Mucosa of rectum (tissue), 2 donors: ENCODE data around the gene B3GNT8.
"Not testable (repeated sequence)": the region's sequence is repeated elsewhere in the genome, so short reads cannot be mapped to it uniquely, and the experiment has no call there.

ENCODE experiments used
- H3K27ac ChIP-seq, 2 donors: one replicate each; pipeline ENCODE4 v1.7.0; 2013; ENCODE audit warnings: inconsistent platforms in 2 of 2, low read depth in 2 of 2, low read length in 2 of 2
- H3K27me3 ChIP-seq, 2 donors: one replicate each; pipeline ENCODE4 v1.7.0; 2013; ENCODE audit warnings: low read length in 2 of 2; ENCODE audit not compliant: control insufficient read depth in 2 of 2, insufficient read depth in 2 of 2
- H3K36me3 ChIP-seq, 2 donors: one replicate each; pipeline ENCODE4 v1.7.0; 2013; ENCODE audit warnings: low read length in 2 of 2; ENCODE audit not compliant: control insufficient read depth in 2 of 2, insufficient read depth in 2 of 2
- H3K4me1 ChIP-seq, 2 donors: one replicate each; pipeline ENCODE4 v1.7.0; 2013; ENCODE audit warnings: low read length in 2 of 2, mild to moderate bottlenecking in 1 of 2; ENCODE audit not compliant: control insufficient read depth in 2 of 2, insufficient read depth in 2 of 2
- H3K4me3 ChIP-seq, 2 donors: one replicate each; pipeline ENCODE4 v1.7.0; 2013; ENCODE audit warnings: low read length in 2 of 2
- H3K9ac ChIP-seq, 2 donors: one replicate each; pipeline ENCODE4 v1.7.0; 2013; ENCODE audit warnings: low read length in 2 of 2, low read depth in 1 of 2, mild to moderate bottlenecking in 1 of 2
- H3K9me3 ChIP-seq, 2 donors: one replicate each; pipeline ENCODE4 v1.7.0; 2013; ENCODE audit warnings: low read length in 2 of 2; ENCODE audit not compliant: control insufficient read depth in 2 of 2
- donor health status: healthy.
- donor health status: Normal muscosa, but diverticular disease.

Gene B3GNT8, protein sequence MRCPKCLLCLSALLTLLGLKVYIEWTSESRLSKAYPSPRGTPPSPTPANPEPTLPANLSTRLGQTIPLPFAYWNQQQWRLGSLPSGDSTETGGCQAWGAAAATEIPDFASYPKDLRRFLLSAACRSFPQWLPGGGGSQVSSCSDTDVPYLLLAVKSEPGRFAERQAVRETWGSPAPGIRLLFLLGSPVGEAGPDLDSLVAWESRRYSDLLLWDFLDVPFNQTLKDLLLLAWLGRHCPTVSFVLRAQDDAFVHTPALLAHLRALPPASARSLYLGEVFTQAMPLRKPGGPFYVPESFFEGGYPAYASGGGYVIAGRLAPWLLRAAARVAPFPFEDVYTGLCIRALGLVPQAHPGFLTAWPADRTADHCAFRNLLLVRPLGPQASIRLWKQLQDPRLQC

DNA sequence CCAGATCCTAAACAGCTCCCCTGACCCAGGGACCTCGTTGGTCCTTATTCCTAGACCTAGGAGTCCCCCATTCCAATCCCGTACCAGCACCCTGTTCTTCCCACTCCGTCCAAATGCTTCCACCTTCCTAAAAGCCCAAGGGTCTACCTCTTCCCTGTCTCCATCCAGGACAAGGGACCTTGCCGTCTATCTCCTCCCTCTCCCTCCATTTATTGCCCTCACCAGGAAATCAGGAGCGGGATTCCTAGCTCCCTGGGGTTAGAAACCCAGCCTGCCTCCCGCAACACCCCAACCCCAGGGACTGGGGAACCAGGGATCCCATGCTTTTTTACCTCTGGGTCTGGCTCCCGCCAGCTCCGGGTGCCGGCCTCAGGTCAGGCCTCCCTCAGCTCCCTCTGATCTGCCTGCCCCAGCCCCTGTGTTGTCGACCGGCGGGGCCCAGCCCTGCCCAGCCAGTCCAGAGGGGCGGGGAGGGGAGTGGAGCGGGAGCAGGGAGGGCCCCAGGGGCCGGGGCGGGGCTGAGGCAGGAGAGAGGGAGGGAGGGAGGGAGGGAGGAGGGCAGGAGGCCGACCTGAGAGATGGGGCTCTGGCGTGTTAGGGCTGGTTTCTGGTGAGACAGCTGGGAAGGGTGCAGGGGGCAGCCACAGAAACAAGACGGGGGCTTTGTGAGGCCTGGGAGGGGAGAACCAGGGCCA lies at the start of gene B3GNT8:
Gene B3GNT8 (minus strand): TSS at position 423 of the 695 bp plus-strand sequence. CDS start 596 bp downstream, outside the sequence.
- Histone ChIP-seq H3K27ac (peak within 1 kb of the TSS; percentile 90 to 94), H3K9me3 (no peaks in the 10 kb centered on the region), H3K4me1 (peaks cover 40 to 48% of the 10 kb centered on the region in 2 donors), H3K4me3 (peak within 1 kb of the TSS; percentile 90), H3K9ac (peak within 1 kb of the TSS; percentile 93 to 99), H3K27me3 (no peaks in the 10 kb centered on the region), H3K36me3 (peaks cover 33 to 36% of the 10 kb centered on the region in 2 donors)

DNA sequence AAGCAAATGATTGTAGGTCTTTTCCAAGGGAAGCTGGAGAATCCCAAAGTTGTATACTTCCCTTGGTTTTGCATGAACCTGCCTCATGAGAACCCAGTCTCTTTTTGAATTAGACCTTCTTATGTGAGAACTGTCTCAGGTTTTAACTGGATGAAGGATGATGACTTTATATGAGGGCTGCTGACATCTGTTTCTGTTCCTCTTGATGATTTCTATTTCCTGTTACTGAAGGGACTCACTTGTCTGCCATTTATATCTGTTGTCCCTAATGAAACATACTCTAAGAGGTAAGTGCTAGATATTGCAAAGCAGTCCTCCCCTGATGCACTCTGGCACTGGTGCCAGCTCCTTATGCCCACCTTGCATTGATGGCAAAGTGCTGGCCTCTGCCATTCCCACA lies 49.4 kb upstream of the B3GNT8 start:
- peaks cover 0 to 1% of the 10 kb centered on the region in 2 donors for H3K36me3 ChIP-seq
- peaks cover 2 to 12% of the 10 kb centered on the region in 2 donors for H3K27me3 ChIP-seq
- no peak overlapping the region for H3K9ac ChIP-seq
- H3K4me1 ChIP-seq: no peaks in the 10 kb centered on the region
- no peak overlapping the region for H3K27ac ChIP-seq
- H3K4me3 ChIP-seq: no peak overlapping the region
- no peaks in the 10 kb centered on the region for H3K9me3 ChIP-seq

DNA sequence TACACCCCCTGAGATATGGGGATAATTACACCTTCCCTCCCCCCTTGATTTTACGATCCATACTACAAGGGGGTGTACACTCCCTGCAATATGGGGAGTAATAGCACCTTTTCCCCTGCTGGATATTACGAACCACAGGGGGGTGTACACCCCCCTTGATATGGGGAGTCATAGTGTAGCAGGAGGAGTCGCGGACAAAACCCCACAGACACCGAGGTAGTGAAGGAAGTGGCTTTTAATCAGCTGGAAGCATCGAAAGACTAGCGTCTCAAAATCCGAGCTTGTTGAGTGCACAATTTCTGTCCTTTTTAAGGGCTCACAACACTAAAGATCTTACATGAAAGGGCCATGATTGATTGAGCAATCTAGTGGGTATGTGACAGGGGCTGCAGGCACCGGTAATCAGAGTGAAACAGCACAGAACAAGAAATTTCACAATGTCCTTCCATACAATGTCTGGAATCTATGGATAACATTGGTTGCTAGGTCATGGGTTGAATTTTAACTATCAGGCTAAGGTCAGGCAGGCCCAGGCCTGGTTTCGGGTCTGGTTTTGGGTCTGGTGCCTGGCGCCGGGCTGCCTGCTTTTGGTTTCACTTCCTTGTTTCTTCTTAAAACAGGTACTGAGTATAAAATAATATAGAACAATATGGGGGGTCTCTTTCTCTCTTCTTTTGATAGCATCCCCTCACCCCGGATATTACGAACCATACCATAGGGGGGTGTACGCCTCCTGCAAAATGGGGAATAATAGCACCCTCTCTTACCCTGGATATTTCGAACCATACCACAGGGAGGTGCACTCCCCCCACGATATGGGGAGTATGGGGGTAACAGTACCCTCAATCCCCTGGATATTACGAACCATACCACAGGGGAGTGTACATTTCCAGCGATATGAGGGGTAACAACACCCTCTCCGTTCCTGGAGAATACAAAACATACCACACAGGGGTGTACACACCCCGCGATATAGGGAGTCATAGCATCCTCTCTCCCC lies 36.4 kb upstream of the B3GNT8 start:
- H3K27me3 ChIP-seq, H3K4me1 ChIP-seq, H3K9me3 ChIP-seq, H3K36me3 ChIP-seq, H3K9ac ChIP-seq: not testable (repeated sequence)
- H3K27ac ChIP-seq: peak overlapping the region; percentile 20 to 43
- peak overlapping the region in 1 of 2 donors; percentile 3 for H3K4me3 ChIP-seq

DNA sequence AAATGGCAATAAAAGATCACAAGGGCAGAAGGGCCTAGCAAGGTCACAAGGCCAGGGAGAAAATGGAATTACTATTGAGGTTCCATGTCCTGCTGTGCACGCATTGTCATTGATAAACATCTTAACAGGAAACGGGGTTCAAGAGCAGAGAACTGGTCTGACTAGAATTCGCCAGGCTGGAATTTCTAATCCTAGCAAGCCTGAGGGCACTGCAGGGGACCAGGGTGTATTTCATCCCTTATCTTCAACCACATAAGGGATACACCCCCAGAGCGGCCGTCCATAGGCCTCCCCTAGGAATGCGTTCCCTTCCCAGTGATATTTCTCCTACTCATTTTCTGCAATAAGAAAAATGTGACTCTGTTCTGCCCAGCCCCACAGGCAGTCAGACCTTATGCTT lies 35.3 kb upstream of the B3GNT8 start:
- H3K36me3 ChIP-seq: no peaks in the 10 kb centered on the region
- H3K4me3 ChIP-seq: no peak overlapping the region
- peaks cover 0 to 6% of the 10 kb centered on the region in 2 donors for H3K27me3 ChIP-seq
- no peak overlapping the region for H3K9ac ChIP-seq
- no peaks in the 10 kb centered on the region for H3K9me3 ChIP-seq
- H3K4me1 ChIP-seq: no peaks in the 10 kb centered on the region
- no peak overlapping the region for H3K27ac ChIP-seq

GRCh38 chr19:41457241-41457640 lies 30.1 kb upstream of the B3GNT8 start:
- H3K27me3 ChIP-seq: peaks cover 0 to 7% of the 10 kb centered on the region in 2 donors

DNA sequence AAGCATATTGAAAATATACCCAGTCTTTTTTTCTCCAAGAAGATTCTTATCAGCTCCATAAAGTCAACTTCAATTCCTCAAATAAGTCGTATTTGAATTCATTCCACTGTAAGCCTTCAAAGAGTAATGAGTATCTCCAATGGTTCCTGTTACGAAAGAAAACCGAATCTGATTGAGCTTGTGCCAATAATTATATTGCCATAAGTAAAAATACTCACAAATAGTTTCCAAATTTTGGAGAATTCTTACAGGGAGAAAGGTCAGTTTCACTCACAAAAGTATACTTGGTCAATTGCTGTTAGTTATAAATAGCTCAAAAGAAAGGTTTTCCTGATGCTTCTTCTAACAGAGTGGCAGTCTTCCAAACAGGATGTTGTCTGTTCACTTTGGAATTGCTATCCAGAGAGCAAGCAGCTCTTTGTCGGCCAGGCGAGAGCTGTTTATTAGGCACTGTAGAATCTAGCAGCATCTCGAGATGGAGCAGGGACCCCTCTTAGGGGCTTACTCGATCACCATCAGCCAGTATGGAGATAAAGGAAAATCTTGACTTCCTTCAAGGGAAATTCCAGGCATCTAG lies 29.3 kb upstream of the B3GNT8 start:
- peaks cover 0 to 7% of the 10 kb centered on the region in 2 donors for H3K27me3 ChIP-seq
- no peaks in the 10 kb centered on the region for H3K36me3 ChIP-seq
- H3K4me1 ChIP-seq: no peaks in the 10 kb centered on the region
- H3K4me3 ChIP-seq: no peak overlapping the region
- no peaks in the 10 kb centered on the region for H3K9me3 ChIP-seq
- H3K9ac ChIP-seq: no peak overlapping the region
- H3K27ac ChIP-seq: no peak overlapping the region

More at GRCh38 chr19:41457241-41457640, 30.1 kb upstream of the B3GNT8 start:
- Histone ChIP-seq H3K9ac (no peak overlapping the region), H3K4me1 (no peaks in the 10 kb centered on the region), H3K9me3 (no peaks in the 10 kb centered on the region), H3K27ac (no peak overlapping the region), H3K4me3 (no peak overlapping the region), H3K36me3 (no peaks in the 10 kb centered on the region)

GRCh38 chr19:41455936-41456335 lies 28.8 kb upstream of the B3GNT8 start:
- H3K4me3 ChIP-seq: no peak overlapping the region
- no peaks in the 10 kb centered on the region for H3K36me3 ChIP-seq
- H3K27ac ChIP-seq: no peak overlapping the region

GRCh38 chr19:41452584-41453275 lies 25.6 kb upstream of the B3GNT8 start:
- Histone ChIP-seq H3K27ac (no peak overlapping the region), H3K9ac (no peak overlapping the region), H3K36me3 (no peaks in the 10 kb centered on the region), H3K27me3 (peaks cover 0 to 3% of the 10 kb centered on the region in 2 donors), H3K4me3 (no peak overlapping the region), H3K9me3 (no peaks in the 10 kb centered on the region), H3K4me1 (no peaks in the 10 kb centered on the region)

More at GRCh38 chr19:41455936-41456335, 28.8 kb upstream of the B3GNT8 start:
- no peak overlapping the region for H3K9ac ChIP-seq
- no peaks in the 10 kb centered on the region for H3K4me1 ChIP-seq
- H3K27me3 ChIP-seq: peaks cover 0 to 7% of the 10 kb centered on the region in 2 donors
- H3K9me3 ChIP-seq: no peaks in the 10 kb centered on the region

DNA sequence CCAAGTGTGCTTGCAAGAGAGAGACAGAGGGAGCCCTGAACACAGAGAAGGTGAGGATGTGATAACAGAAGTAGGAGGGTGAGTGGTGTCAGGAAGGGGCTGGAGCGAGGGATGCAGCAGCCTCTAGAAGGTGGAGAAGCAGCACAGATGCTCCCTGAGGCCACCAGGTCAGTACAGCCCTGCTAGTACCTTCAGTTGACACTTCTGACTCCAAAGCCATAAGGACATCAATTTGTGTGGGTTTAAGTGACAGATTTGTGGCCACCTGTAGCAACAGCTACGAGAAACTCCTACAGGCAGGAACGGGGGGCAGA lies 22.6 kb upstream of the B3GNT8 start:
- Histone ChIP-seq H3K27me3 (peaks cover 3 to 4% of the 10 kb centered on the region in 2 donors), H3K36me3 (no peaks in the 10 kb centered on the region), H3K9me3 (no peaks in the 10 kb centered on the region), H3K27ac (no peak overlapping the region), H3K4me1 (no peaks in the 10 kb centered on the region), H3K9ac (no peak overlapping the region), H3K4me3 (no peak overlapping the region)
